GM19351 (cell line): ENCODE data around the gene PANK4.

Experiments used
- ATAC-seq: cut with Tn5 transposase; IDR thresholded peaks from one replicate; pipeline ENCODE4 v1.9.1; 2021; ENCODE audit warnings: mild to moderate bottlenecking, moderate library complexity; ENCODE audit not compliant: unreplicated experiment

Gene PANK4

DNA sequence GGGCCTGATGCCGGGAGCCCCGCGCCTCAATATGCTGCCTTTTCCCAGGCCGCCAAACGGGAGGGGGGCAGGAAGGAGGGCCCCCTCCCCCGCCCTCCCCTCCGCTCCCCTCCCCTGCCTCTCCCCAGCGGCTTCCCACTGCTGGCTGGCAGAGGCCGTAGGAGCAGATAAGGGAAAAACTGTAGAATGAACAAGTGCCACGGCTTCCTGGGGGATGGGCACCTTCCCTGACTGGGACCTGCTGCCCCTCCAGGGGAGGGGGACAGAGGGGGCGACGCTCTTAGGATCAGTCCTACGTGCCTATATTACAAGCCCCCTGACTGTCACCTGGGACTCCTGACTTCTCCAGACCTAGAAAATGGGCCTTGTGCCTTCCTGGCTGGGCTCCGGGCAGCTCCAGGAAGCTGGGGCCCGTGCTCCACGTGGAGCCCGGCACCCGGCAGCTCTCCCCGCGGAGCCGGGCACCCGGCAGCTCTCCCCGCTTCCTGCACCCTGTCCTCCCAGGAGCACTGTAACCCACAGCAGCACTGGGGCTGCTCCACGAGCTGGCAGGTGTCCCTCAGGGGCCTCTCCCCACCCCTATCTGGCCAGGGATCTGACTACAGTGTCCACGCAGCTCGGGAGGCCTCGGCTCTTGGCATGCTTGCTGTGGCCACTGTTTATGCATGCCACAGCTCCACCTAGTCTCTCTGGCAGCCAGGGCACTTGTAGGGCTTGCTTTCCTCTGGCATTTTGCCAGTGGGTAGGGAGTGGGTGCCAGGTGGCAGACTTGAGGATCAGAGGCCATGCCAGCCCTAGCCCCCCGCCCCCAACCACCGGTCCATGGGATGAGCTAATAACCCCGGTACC, 4.3 kb upstream of the PANK4 start:
- no peak for ATAC-seq

DNA sequence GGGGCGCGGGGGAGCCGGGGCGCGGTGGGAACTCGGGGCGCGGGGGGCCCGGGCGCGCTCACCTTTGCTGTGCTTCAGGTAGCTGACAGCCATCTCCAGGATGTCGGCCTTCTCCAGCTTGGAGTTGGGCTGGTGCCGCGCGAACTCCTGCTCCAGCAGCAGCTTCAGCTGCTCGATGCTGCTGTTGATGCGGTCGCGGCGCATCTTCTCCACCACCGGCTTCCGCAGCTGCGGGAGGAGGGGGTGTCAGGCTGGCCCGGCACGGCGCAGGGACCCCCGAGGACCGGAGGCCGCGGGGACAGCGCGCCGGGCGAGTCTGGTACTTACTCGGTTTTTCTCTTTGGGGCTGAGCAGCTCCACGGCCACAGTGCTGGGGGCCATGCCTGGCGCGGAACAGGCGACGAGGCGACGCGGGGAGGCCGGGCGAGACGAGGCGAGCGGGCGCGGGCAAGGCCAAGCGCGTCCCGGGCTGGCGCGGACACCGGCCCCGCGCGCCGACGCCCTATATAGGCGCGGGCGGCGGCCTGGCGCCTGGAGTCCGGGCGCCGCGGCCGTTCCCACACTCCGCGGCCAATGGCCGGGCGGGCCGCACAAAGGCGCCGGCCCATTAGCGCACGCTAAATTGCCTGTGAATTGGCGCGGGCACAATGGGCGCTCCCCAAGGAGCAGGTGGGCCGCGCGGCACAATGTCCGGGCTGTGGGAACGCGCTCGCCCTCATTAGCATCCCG, 3.6 kb upstream of the PANK4 start, which contains the start of gene HES5:
Gene HES5, minus strand, starts transcription at position 480 of the 729 bp plus-strand sequence. Its CDS starts 99 bp downstream, at position 381.
- ATAC-seq, result no peak

DNA sequence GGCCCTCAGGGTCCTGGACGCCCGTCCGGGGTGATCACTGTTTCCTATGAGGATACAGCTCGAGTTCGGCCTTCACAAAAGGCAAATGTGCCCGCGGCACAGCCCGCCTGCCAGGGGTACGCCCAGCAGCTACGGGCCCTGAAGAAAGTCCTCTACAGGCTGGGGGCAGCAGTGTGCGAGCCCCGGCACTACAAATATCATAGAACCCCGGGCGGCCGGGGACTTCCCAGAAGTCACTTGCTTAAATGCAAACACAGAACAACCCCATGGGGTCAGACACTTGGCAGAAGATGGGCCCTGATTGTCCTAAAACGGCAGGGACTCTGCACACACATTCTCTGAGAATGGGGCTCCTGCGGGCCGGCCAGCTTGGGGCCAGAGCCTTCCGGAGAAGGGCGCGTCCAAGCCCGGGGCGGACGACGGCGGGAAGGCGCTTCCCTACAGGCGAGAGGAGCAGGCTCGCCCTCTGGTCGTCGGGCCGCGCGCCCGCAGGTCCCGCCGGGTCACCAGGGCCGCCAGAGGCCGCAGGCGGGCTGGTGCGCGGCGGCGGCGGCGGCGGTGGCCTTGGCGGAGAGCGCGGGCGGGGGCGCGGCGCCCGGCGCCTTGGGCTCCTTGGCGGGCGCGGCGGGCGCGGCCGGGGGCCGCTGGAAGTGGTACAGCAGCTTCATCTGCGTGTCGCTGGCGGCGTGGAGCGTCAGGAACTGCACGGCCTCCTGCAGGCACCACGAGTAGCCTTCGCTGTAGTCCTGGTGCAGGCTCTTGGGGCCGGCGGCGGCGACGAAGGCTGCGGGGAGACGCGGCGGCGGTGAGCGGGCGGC, 2.8 kb upstream of the PANK4 start:
- ATAC-seq, result no peak

DNA sequence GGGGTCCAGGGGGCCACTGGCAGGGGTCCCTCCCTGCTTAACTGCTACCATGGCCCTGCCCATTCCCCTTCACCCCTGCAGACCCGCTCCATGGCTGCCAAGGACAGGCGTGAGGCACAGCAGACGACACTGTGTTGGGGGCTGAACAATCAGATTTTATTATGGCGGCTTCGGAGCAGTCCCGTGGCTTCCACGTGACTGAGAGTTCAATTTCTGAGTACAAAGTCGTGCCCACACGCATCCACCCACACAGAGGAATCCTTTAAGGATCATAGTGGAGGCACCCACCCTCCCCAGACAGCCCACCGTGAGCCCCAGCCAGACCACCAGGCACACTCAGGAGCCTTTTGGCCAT, 2.2 kb upstream of the PANK4 start:
- no peak for ATAC-seq

DNA sequence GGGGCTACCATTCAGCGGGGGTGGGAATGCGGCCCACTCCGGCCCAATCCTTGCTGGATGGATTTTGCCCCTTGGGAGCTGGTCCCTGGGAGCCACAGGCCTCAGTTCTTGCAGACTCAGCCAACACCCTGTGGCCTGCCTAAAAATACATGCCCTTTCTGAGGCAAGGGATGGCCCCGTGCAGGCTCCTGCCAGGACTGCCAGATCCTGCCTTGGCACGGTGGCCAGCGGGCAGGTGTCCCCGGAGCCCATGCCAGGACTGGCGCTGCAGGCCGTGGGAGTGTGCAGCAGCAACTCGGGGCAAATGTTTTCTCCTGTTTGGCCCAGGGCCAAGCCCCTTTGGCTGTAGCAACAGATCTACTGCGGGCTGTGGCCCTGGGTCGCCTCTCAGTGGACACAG, 1.6 kb upstream of the PANK4 start:
- ATAC-seq, result no peak

DNA sequence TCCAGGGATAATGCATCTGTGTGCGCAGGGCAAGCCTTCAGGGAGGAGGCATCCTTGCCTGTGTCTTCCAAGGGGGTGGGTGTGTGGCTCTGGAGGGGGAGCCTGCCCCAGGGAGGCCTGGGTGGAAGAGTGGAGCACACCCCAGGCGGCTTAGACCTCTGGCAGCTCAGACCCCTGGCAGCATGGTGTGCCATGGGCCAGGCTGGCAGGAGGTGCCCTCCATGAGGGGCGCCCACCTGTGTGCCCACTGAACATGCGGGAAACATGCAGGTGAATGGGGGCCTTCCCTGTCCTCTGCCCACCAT, 1.1 kb upstream of the PANK4 start:
- no peak for ATAC-seq

DNA sequence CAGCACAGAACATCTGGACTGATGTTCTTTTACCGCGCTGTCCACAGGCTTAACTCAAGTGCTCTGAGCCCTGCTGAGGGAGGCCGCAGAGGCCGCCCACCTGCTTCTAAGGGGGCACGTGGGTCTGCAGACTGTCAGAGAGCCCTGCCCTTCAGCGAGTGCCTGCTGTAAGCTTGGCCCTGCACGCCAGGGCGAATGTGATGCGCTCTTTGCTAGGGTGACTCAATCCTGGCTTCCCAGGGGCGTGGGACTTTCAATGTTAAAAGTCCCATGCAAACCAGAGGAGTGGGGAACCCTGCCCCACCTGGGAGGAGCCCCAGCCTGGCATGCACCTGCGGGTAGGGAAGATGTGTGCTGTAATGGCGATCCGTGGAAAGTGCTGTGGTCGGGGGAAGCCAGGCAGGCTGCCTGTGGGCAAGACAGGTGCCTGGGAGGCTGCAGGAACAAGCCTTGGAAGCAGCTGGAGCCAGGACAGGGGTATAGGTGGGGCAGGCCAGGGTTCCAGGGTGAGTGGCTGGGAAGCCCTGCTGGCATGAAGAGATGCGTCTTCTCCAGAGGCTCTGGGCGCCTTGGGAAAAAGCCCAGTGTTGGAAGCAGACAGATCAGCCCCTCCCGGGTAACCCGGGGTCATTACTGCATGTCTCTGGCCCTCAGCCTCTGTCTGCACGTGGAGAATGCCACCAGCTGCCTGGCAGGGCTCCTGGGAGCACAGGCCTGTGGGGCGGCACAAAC, 594 bp upstream of the PANK4 start:
- ATAC-seq, result peak; percentile 32

DNA sequence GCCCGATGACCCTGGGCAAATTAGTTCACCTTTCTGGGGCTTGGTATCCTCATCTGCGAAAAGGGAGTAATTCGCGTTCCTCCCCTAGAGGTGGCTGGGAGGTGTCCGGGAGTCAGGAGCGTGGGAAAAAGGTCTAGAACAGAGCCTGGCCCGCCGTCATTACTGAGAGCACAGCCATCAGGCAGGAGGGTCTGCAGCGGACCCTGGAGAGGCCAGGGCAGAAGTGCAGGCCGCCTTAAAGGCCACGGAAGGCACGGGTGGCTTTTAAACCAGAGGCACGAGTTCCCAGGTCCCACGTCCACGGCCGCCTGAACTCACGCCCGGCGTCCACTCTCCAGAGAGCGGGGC, 850 bp downstream of the PANK4 start:
- no peak for ATAC-seq

DNA sequence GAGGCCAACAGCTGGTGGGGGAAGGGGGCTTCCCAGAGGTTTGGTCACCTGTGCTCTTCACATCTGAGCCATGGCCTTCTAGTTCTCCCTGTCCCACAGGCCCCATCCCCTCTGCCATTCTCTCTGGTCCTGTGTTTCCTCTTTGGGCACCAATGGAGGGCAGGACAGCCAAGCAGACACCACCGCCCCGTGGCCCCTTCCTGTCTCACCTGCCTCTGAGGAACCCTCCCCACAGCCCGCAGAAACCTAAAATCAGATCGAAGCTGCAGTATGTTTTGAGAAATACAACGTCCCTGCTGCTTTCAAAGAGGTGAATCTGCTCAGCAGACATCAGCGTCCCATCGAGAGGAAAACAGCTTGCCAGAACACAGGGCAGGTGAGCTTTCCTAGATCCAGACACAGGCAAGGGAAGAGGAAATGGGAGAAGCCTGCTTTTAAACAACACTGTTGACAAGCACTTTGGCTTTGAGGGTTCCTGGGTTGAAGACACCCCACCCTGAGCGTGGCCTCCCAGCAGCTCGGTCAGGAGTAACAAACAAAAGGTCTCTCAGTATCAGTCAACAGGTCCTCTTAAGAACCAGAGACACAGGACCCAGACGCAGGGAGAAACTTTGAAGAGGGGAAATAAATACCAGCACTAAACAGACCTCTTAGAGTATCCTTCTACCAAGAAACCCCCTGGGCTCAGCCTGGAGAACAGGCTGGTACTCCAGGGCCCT, 2.3 kb downstream of the PANK4 start:
- no peak for ATAC-seq

DNA sequence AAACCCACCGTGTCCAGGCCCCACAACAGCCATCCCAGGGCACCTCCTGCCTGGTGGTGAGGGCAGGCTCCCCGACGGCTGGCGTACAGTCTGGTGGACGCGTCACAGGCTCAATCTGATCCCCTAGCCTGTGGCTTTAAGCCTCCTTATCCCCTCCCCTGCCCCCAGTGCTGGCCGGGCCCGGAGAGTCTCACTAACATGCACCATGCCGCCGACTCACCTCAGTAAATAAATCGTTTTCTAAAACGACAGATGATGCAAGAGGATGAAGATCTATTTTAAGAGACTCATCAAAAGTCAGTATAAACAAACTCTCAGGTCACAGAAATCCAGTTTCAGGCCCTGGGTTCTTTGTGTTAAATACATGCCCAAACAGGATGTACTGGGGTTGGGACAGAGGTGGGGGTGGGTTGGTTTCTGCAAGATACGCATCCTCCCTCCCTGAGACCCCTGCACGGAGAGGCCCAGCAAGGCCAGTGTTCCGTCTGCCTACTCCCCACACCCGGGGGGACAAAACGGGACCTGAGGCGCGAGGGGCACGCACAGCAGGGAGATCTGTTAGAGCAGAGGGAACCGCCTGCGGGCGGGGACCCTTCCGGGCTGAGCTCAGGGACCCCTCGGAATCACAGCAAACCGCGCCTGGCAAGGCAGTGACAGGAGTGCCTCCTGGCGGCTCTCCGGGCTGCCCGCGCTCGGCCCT, 3.1 kb downstream of the PANK4 start:
- ATAC-seq, result no peak

DNA sequence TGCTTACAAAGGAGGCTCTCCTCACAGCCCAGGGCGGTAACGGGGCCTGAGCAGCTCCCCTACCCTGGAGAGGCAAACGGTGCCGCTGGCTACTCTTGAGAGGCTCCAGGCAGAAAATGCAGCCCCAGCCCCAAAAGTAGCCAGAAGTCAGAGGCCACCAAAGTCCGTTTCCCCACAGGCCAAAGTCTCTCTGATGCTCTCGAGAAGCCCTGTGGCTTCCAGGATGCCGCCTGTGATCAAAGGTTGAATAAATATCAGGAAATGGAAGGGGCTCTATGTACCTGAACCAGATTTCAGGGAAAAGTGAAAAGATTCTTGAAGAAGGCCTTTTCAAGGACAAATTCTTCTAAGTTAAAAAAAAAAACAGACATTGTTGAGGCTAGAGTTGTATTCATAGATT, 4.2 kb downstream of the PANK4 start:
- no peak for ATAC-seq

DNA sequence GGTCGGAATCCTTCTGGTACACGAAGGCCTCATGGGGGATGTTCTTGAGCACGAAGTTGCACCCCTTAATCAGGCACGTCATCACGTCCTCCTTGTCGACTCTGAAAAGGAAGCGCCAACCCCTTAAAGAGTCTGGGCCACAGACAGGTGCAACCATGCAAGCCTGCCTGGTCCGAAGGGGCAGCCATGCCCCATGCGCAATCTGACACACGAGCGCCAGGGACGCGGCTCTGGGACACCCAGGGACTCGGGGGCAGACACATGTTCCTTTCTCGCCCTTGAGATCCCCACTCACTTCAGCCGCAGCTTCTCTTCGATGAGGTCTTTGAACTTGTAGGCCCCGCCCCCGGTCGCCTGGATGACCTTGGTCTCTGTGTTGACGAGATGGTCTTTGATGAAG, 5.6 kb downstream of the PANK4 start:
- ATAC-seq, result no peak

DNA sequence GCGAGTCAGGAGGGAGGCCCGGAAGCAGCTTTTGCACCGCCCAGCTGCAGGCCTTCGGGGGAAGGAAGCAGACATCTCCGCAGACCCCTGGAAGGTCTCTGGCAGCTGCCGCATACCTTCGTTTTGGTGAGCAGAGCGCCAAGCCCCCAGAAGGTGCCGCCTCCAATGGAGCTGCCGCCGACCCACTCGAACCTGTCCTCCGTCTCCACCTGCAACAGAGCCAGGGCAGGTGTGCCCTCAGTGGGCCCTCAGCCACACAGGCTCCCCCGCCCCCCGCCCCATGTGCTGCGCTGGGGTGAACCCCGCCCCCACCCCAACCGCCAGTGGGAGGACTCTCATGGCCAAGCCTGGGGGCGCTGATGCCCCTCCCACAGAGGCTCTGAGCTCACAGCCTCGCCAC, 6.2 kb downstream of the PANK4 start:
- no peak for ATAC-seq

DNA sequence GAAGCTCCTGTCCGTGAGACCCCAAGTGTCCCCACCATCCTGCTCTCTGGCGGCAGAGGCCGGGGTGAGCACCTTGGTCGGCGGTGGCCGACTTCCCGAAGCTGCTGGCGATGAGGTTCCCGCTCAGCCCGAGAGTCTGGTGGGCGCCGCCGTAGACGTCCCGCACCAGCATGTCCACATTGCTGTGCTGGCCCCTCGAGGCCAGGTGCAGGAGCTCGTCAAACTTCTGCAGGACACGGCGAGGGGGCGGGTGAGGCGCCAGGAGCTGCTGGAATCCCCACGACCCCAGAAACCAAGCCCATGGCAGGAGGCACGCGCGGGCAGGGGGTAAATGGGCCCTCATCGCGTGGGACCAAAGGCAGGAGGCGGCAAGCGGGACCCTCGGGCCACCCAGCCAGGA, 6.7 kb downstream of the PANK4 start:
- no peak for ATAC-seq

DNA sequence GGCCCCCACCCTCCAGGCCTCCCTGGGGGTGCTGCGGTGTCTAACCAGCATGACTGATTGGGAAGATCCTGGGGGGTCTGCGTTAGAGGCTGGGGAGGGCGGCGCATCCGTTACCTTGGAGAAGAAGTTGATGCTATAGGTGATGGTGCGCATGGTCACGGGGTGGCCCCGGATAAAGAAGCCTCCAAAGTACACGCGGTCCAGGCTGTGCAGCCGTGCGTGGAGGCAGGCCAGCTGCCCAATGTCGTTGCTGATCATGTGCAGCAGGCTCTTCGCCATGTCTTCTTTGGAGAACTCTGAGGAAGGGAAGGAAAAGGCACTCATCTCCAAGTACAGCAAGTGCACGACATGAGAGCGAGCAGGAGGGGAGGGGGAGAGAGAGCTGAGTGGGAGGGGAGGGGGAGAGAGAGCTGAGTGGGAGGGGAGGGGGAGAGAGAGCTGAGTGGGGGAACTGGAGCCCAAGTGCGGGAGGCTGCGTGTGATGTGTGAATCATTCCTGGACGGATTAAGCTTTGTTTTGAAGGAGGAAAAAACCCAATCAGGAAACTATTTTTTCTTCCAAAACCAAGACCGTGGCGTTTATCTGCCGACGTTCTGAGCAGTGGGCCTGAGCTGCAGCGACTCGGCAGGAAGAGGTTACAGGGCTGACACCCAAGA, 7.2 kb downstream of the PANK4 start:
- no peak for ATAC-seq

DNA sequence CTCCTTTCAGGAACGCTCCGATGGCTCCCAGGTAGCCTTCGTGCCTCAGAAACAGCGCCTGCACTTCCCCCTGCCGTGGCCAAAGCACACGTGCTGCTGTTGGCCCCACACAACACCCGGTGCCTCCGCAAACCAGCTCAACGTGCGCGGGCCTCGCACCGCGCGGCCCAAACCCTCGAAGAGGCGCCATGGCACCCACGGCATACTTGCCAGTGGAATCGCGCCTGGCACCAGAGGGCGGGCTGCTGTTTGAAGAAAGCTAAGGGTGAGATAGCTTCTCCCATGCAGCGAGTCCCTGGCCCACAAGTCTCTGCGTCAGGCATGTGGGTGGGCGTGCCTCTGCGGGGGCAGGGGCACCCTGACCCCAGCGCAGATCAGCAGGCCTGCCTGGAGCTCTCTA, 7.9 kb downstream of the PANK4 start:
- ATAC-seq, result no peak

DNA sequence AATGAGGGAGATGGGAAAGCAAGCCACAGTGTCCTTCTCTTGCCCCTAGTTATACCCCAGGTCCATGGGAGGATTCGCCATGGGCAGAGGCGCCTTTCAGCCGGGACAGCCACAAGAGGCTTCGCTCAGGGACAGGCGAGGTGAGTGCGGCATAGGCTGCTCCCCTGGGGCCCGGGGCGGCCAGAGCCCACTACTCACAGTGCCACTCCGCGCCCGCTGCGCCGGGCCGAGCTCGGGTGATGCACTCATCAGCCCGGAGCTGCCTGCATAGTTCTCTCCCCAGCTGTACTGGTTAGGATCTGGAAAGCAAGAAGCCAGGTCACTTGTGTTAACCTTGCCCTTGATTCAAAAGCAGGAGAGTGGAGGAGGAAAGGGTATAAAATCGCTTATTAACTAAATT, 8.4 kb downstream of the PANK4 start:
- no peak for ATAC-seq

DNA sequence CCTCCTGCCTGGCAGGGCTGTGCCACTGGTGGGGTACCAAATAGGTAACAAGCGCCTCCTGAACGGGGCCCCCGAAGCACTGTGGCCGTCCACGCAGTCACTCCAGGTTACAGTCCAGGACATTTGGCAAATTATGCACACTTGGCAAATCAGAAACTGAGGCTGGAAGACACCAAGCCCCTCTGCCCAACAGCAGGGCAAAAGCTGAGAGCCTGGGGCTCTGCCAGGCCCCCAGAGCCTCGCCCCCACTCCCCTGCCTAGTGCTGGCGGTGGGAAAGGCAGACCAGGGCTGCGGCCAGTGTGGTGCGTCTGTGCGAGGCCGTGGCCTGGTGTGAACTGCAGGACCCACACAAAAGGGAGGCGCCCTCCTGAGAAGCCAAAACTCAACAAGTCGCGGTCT, 9.4 kb downstream of the PANK4 start:
- no peak for ATAC-seq

DNA sequence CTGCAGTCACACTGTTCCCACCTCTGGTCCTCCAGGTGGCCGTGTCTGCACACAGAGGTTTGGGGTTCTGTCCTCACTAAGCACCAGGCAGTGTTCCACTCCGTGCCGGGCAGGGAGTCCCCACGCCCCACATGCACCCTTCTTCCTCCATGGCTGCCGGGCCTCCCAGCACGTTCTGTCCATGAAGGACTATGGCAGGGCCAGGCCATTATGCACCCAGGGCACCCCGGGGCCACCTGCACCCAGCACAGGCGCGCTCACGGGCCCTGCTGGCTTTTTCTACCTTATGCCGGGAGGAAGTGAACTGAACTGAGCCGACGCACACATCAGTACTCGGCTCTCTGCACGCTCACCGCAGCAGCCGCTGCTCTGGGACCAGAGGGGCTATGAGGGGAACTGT, 10.3 kb downstream of the PANK4 start:
- ATAC-seq, result no peak

DNA sequence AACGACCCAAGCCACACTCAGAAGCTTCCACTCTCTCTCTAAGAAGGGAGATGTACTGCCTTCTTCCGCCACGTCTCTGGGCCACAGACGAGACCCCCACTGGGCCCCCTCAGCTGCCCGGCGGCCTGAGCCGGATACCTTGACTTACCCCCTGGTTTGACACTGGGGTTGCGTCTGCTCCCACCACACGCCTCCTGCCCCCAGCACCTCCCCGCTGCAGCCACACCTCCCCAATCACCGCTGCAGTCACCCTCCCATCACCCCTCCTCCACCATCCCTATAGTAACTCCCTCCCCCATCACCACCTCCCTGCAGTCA, 10.7 kb downstream of the PANK4 start:
- ATAC-seq, result no peak
